Measurements from ENCODE around the gene ARCN1. TPM values are rescaled to one million over a fixed set of nuclear protein-coding genes. Genes with fewer than 3 reads are reported as not detected.
A peak's percentile ranks its signal among the peaks of the same experiment; 100 is the strongest.

Gene ARCN1
- polyA plus RNA-seq, 1 donor = 139 TPM

- no peak overlapping the region for H3K4me3 ChIP-seq (ENCODE audit: low read length)
- WGBS (ENCODE audit: insufficient coverage, low lambda C conversion rate) = no CpG with 5 or more reads among the region's 5 CpGs
- no peaks in the 10 kb centered on the region for H3K27me3 ChIP-seq (ENCODE audit: control insufficient read depth, insufficient read depth, low read length)
- peaks cover 38% of the 10 kb centered on the region for H3K4me1 ChIP-seq (ENCODE audit: control insufficient read depth, insufficient read depth, low read length)
- H3K27ac ChIP-seq (ENCODE audit: low read length) = no peak overlapping the region
- peaks cover 30% of the 10 kb centered on the region for H3K36me3 ChIP-seq (ENCODE audit: control insufficient read depth, insufficient read depth, low read length)
- H3K9me3 ChIP-seq (ENCODE audit: control insufficient read depth, low read depth, low read length) = no peaks in the 10 kb centered on the region
- no peak for DNase-seq
These were observed 56.8 kb downstream of the ARCN1 start for GRCh38 chr11:118628861-118629549.

DNA sequence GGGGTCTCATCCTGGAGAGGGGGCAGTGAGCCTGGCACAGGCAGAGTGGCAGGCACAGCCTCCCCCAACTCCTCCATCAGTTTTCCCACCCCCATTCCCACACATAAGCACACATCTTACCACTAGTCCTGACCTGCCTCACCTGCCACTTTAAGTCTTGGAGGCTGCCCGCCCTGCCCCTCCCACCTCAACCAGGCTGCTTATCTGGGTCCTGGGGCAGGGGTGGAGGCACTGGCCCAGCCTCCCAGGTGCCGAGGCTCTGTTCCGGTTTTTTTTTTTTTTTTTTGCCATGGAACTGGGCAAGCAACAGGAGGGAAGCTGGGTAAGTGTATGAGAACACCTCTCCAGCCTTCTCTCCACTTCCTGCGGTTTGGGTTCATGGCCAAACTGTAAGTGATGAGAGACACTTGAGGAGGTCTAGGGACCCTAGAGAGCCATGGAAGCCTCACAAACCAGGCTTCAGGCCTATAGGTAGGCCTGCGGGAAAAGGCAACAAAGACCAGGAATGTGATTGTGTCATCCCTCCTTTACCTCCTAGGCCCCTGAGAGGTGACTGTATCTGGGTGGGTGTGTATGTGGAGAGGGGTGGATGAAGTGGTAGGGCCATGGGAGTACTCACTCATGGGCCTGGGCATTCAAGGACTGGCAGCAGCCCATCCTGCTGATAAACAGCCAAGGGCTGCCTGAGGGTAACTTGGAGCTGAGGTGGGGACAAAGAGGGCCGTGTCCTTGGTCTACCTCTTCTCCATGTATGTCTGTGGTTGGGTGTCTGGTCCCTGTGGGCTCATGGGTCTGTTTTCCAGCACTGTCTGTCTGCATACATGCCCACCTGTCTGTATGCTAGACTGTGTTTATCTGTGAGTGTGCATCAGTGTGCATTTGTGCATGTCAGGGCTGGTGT, 57.8 kb downstream of the ARCN1 start:
- peaks cover 26% of the 10 kb centered on the region for H3K36me3 ChIP-seq (ENCODE audit: control insufficient read depth, insufficient read depth, low read length)
- H3K27ac ChIP-seq (ENCODE audit: low read length) = no peak overlapping the region
- DNase-seq = no peak
- H3K27me3 ChIP-seq (ENCODE audit: control insufficient read depth, insufficient read depth, low read length) = no peaks in the 10 kb centered on the region
- peaks cover 48% of the 10 kb centered on the region for H3K4me1 ChIP-seq (ENCODE audit: control insufficient read depth, insufficient read depth, low read length)
- no peaks in the 10 kb centered on the region for H3K9me3 ChIP-seq (ENCODE audit: control insufficient read depth, low read depth, low read length)
- no peak overlapping the region for H3K4me3 ChIP-seq (ENCODE audit: low read length)
- WGBS (ENCODE audit: insufficient coverage, low lambda C conversion rate) = no CpG with 5 or more reads among the region's 6 CpGs

GRCh38 chr11:118631142-118631909, 59.1 kb downstream of the ARCN1 start:
- H3K27me3 ChIP-seq (ENCODE audit: control insufficient read depth, insufficient read depth, low read length) = no peaks in the 10 kb centered on the region
- H3K4me1 ChIP-seq (ENCODE audit: control insufficient read depth, insufficient read depth, low read length) = peaks cover 52% of the 10 kb centered on the region
- peak in 1 of 2 donors; percentile 58 for DNase-seq
- peaks cover 28% of the 10 kb centered on the region for H3K36me3 ChIP-seq (ENCODE audit: control insufficient read depth, insufficient read depth, low read length)
- H3K27ac ChIP-seq (ENCODE audit: low read length) = no peak overlapping the region
- WGBS (ENCODE audit: insufficient coverage, low lambda C conversion rate) = no CpG with 5 or more reads among the region's 14 CpGs
- H3K4me3 ChIP-seq (ENCODE audit: low read length) = no peak overlapping the region
- no peaks in the 10 kb centered on the region for H3K9me3 ChIP-seq (ENCODE audit: control insufficient read depth, low read depth, low read length)

GRCh38 chr11:118632577-118633318, 60.5 kb downstream of the ARCN1 start:
- peaks cover 33% of the 10 kb centered on the region for H3K36me3 ChIP-seq (ENCODE audit: control insufficient read depth, insufficient read depth, low read length)
- no peak overlapping the region for H3K4me3 ChIP-seq (ENCODE audit: low read length)
- H3K27ac ChIP-seq (ENCODE audit: low read length) = no peak overlapping the region
- no peaks in the 10 kb centered on the region for H3K27me3 ChIP-seq (ENCODE audit: control insufficient read depth, insufficient read depth, low read length)
- WGBS (ENCODE audit: insufficient coverage, low lambda C conversion rate) = 100% methylated on average over 2 of the region's 9 CpGs
- peaks cover 52% of the 10 kb centered on the region for H3K4me1 ChIP-seq (ENCODE audit: control insufficient read depth, insufficient read depth, low read length)
- no peaks in the 10 kb centered on the region for H3K9me3 ChIP-seq (ENCODE audit: control insufficient read depth, low read depth, low read length)
- no peak for DNase-seq

- H3K4me1 ChIP-seq (ENCODE audit: control insufficient read depth, insufficient read depth, low read length) = peaks cover 52% of the 10 kb centered on the region
- no peak for DNase-seq
- H3K36me3 ChIP-seq (ENCODE audit: control insufficient read depth, insufficient read depth, low read length) = peaks cover 27% of the 10 kb centered on the region
- no peaks in the 10 kb centered on the region for H3K27me3 ChIP-seq (ENCODE audit: control insufficient read depth, insufficient read depth, low read length)
- H3K9me3 ChIP-seq (ENCODE audit: control insufficient read depth, low read depth, low read length) = no peaks in the 10 kb centered on the region
- no peak overlapping the region for H3K4me3 ChIP-seq (ENCODE audit: low read length)
- no peak overlapping the region for H3K27ac ChIP-seq (ENCODE audit: low read length)
- WGBS (ENCODE audit: insufficient coverage, low lambda C conversion rate) = no CpG with 5 or more reads among the region's 1 CpG
These were observed 61.1 kb downstream of the ARCN1 start for GRCh38 chr11:118633319-118633690.

DNA sequence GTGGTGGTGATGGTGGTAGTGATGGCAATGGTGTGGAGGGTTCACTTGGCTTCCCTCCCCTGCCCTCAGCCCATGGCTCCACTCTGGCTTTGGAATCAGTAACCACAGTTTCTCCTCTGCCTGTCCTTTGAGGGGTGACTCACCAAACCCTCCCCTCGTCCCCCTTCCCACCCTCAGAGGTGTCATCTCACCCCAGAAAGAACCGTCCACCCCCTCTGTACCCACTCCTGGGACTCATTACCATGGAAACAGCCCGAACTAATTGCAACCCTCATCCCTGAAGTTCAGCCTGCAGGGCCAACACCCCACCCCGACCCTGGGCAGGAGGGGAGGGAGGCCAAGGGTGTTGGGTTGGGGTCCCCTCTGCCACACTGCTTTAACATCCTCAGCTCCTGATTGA, 61.8 kb downstream of the ARCN1 start:
- DNase-seq = no peak
- H3K27ac ChIP-seq (ENCODE audit: low read length) = no peak overlapping the region
- H3K9me3 ChIP-seq (ENCODE audit: control insufficient read depth, low read depth, low read length) = no peaks in the 10 kb centered on the region
- H3K27me3 ChIP-seq (ENCODE audit: control insufficient read depth, insufficient read depth, low read length) = no peaks in the 10 kb centered on the region
- H3K36me3 ChIP-seq (ENCODE audit: control insufficient read depth, insufficient read depth, low read length) = peaks cover 26% of the 10 kb centered on the region
- H3K4me3 ChIP-seq (ENCODE audit: low read length) = no peak overlapping the region
- peaks cover 52% of the 10 kb centered on the region for H3K4me1 ChIP-seq (ENCODE audit: control insufficient read depth, insufficient read depth, low read length)
- no CpG with 5 or more reads among the region's 4 CpGs for WGBS (ENCODE audit: insufficient coverage, low lambda C conversion rate)

DNA sequence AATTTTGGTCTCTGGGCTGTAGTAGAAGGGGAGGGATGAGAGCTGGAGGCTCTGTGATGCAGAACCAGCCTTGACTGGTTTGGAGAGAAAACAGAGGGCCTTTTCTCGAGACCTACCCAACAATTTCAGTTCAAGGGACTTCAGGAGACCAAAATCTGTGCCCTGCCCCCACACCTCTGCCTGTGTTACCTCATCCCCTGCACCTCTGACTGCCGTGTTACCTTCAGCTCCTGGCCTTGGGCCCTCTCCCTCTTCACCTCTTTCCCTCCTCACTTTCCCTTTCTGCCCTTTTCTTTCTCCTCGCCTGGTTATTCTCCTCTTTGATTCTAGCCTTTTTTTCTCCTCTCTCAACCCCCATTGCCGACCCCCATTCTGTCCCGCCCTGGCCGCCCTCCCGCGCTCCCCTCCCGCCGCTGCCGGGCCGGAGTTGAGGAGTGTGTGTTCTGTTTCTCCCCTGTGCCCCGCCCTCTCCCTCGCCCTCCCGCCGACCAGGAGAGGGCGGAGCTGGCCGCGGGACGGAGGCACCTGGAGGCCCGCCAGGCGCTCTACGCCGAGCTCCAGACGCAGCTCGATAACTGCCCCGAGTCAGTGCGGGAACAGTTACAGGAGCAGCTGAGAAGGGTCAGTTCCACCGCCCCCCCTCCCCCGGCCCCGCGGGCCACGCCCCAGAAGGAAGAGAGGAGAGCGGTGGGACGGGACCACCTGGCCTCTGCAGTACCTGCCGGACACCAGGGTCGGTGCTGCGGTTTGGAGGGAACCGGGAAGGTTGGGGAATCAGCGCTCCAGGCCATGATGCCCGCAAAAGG, 62.4 kb downstream of the ARCN1 start:
- peak; percentile 78 to 89 for DNase-seq
- Histone ChIP-seq H3K4me1 (ENCODE audit: control insufficient read depth, insufficient read depth, low read length) (peaks cover 50% of the 10 kb centered on the region), H3K36me3 (ENCODE audit: control insufficient read depth, insufficient read depth, low read length) (peaks cover 29% of the 10 kb centered on the region), H3K27me3 (ENCODE audit: control insufficient read depth, insufficient read depth, low read length) (no peaks in the 10 kb centered on the region), H3K27ac (ENCODE audit: low read length) (peak overlapping the region; percentile 23), H3K9me3 (ENCODE audit: control insufficient read depth, low read depth, low read length) (no peaks in the 10 kb centered on the region), H3K4me3 (ENCODE audit: low read length) (peak overlapping the region; percentile 30)
- WGBS (ENCODE audit: insufficient coverage, low lambda C conversion rate) = 14% methylated on average over 1 of the region's 41 CpGs

- Histone ChIP-seq H3K4me1 (ENCODE audit: control insufficient read depth, insufficient read depth, low read length) (peaks cover 44% of the 10 kb centered on the region), H3K27me3 (ENCODE audit: control insufficient read depth, insufficient read depth, low read length) (no peaks in the 10 kb centered on the region), H3K27ac (ENCODE audit: low read length) (peak overlapping the region; percentile 8), H3K4me3 (ENCODE audit: low read length) (peak overlapping the region; percentile 30), H3K36me3 (ENCODE audit: control insufficient read depth, insufficient read depth, low read length) (peaks cover 28% of the 10 kb centered on the region), H3K9me3 (ENCODE audit: control insufficient read depth, low read depth, low read length) (no peaks in the 10 kb centered on the region)
- no peak for DNase-seq
- no CpG with 5 or more reads among the region's 15 CpGs for WGBS (ENCODE audit: insufficient coverage, low lambda C conversion rate)
These were observed 63.0 kb downstream of the ARCN1 start for GRCh38 chr11:118635237-118635591.

DNA sequence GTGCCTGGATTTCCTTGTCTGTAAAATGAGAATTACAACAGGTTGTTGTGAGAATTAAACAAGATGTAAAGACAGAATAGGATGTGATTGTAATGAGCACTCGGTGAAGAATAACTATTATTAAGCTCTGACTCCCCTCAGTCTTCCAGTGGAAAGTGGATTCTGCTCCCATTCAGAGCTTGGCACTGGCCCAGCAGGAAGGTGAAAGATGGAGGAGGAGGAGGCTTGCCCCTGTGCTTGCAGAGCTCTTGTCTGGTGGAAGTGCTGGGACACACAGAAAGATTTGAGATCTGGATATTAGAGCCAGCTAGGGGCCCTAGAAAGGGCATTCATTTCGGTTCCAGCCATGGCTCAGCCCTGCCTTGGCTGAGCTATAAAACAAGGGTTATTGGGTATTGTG, 63.4 kb downstream of the ARCN1 start:
- DNase-seq = no peak
- Histone ChIP-seq H3K4me3 (ENCODE audit: low read length) (no peak overlapping the region), H3K4me1 (ENCODE audit: control insufficient read depth, insufficient read depth, low read length) (peaks cover 44% of the 10 kb centered on the region), H3K36me3 (ENCODE audit: control insufficient read depth, insufficient read depth, low read length) (peaks cover 29% of the 10 kb centered on the region), H3K27me3 (ENCODE audit: control insufficient read depth, insufficient read depth, low read length) (no peaks in the 10 kb centered on the region), H3K9me3 (ENCODE audit: control insufficient read depth, low read depth, low read length) (no peaks in the 10 kb centered on the region), H3K27ac (ENCODE audit: low read length) (no peak overlapping the region)
- WGBS (ENCODE audit: insufficient coverage, low lambda C conversion rate) = no CpG with 5 or more reads among the region's 2 CpGs
